Gastrocnemius medialis (tissue), 4 donors: Measurements from ENCODE around the gene DNAI4.

Source experiments
- POLR2A ChIP-seq, 2 donors: fragments of 450-650 bp; IDR thresholded peaks; one replicate each; pipeline ENCODE4 v1.6.1; 2017; ENCODE audit warnings: antibody characterized with exemption in 2 of 2, mild to moderate bottlenecking in 2 of 2, moderate library complexity in 2 of 2
- TF ChIP-seq, protein P1 (sequence below), 5 experiments: fragments of 450-650 bp in 3 of 5; fragments of 200-600 bp in 2 of 5; sonication (generic) in 2 of 5; IDR thresholded peaks in 4 of 5; conservative IDR thresholded peaks in 1 of 5; 1 replicate in 4 of 5; 2 replicates in 1 of 5; pipeline ENCODE4 v1.5.1; 2016 to 2019; ENCODE audit warnings: antibody characterized with exemption in 5 of 5, mild to moderate bottlenecking in 3 of 5, moderate library complexity in 3 of 5

DNA sequence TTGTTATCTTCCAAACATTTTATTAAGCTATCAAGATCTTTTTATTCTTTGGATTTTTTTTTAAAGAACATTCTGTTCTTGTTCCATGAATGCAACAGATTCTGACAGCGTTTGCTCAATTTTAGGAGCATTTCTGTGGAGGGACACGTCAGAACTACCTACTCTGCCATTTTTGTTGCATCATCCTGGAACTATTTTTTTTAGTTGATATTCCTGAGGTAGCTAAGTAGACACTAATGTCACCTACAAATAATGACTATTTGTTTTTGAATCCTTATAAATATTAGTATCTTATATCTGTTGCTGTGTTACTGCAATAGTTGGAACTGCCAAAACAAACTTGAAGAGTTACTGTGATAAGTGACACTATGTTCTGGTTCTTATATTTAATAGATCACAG is 57.2 kb downstream of the DNAI4 start:
- TF ChIP-seq, protein P1, sequence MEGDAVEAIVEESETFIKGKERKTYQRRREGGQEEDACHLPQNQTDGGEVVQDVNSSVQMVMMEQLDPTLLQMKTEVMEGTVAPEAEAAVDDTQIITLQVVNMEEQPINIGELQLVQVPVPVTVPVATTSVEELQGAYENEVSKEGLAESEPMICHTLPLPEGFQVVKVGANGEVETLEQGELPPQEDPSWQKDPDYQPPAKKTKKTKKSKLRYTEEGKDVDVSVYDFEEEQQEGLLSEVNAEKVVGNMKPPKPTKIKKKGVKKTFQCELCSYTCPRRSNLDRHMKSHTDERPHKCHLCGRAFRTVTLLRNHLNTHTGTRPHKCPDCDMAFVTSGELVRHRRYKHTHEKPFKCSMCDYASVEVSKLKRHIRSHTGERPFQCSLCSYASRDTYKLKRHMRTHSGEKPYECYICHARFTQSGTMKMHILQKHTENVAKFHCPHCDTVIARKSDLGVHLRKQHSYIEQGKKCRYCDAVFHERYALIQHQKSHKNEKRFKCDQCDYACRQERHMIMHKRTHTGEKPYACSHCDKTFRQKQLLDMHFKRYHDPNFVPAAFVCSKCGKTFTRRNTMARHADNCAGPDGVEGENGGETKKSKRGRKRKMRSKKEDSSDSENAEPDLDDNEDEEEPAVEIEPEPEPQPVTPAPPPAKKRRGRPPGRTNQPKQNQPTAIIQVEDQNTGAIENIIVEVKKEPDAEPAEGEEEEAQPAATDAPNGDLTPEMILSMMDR (IDR thresholded peaks at IDR 0.05 in 4 of 5, conservative IDR thresholded peaks at IDR 0.05 in 1 of 5), result no peak
- TF ChIP-seq POLR2A (IDR thresholded peaks at IDR 0.05), result no peak
